Measurements from ENCODE around the gene CTNNA3. TPM values are rescaled to one million over a fixed set of nuclear protein-coding genes. Genes with fewer than 3 reads are reported as not detected.

CTNNA3 gene
- total and polyA plus RNA-seq, 2 donors (not counting 3 experiments of a cell fraction or from before 2014, with no cell fraction given) = not detected

GRCh38 chr10:66190413-66190812 is 1505.6 kb downstream of the CTNNA3 start:
- BruUV-seq (replicated peaks) = no TSS peak
- no peak overlapping the region for H3K27ac ChIP-seq (ENCODE audit: insufficient read depth, low read depth, low read length)
- H3K36me3 ChIP-seq (ENCODE audit: control insufficient read depth in 2 of 2, extremely low read depth in 1 of 2, insufficient read depth in 2 of 2, low read length in 2 of 2) = no peaks in the 10 kb centered on the region
- no peak for FAIRE-seq
- intact Hi-C loops (cut with micrococcal nuclease) (no loop called here), dilution Hi-C loops (cut with MboI; ENCODE audit: extremely low pct_ligation_motif_present, low sequenced_read_pairs) (no loop called here)
- CTCF ChIA-PET = no interaction called here
- H3K27me3 ChIP-seq (ENCODE audit: control insufficient read depth in 2 of 2, insufficient read depth in 2 of 2, low read length in 2 of 2) = no peaks in the 10 kb centered on the region
- H3K9me3 ChIP-seq (replicated peaks; ENCODE audit: control insufficient read depth, insufficient read depth, low read length) = no peaks in the 10 kb centered on the region
- TF ChIP-seq POLR2AphosphoS5 (IDR thresholded peaks at IDR 0.05; ENCODE audit: insufficient read depth, low read depth, low read length) = no peak
- no peak for TF ChIP-seq MYC (IDR thresholded peaks at IDR 0.05; ENCODE audit: low read depth, low read length)
- TF ChIP-seq GATA2 (IDR thresholded peaks at IDR 0.05; ENCODE audit: insufficient read depth, insufficient read length, low read depth, low read length) = no peak
- no peak for TF ChIP-seq JUN (IDR thresholded peaks at IDR 0.05; ENCODE audit: borderline replicate concordance, insufficient read depth, insufficient read length, low read depth)
- no peak for TF ChIP-seq FOS (IDR thresholded peaks at IDR 0.05; ENCODE audit: borderline replicate concordance, insufficient read depth, low read length)
- TF ChIP-seq, protein P1, sequence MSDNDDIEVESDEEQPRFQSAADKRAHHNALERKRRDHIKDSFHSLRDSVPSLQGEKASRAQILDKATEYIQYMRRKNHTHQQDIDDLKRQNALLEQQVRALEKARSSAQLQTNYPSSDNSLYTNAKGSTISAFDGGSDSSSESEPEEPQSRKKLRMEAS (IDR thresholded peaks at IDR 0.05; ENCODE audit: insufficient read depth, insufficient read length) = no peak
- TF ChIP-seq CTCF (IDR thresholded peaks at IDR 0.05; ENCODE audit: extremely low read depth in 1 of 2, insufficient read depth in 1 of 2, low read depth in 1 of 2, low read length in 2 of 2) = no peak
- no peak for TF ChIP-seq EZH2 (IDR thresholded peaks at IDR 0.05; ENCODE audit: borderline replicate concordance, low read depth, low read length, severe bottlenecking)
- TF ChIP-seq POLR2A (IDR thresholded peaks at IDR 0.05; ENCODE audit: low read depth, low read length) = no peak
- no peak overlapping the region for H3K4me2 ChIP-seq (ENCODE audit: insufficient read depth, low read length)
- H3K9me1 ChIP-seq (replicated peaks; ENCODE audit: control insufficient read depth, extremely low read depth, insufficient read depth, low read length) = no peaks in the 10 kb centered on the region
- H2AFZ ChIP-seq (ENCODE audit: low read depth, low read length) = no peak overlapping the region
- H3K4me3 ChIP-seq (replicated peaks in 1 of 3; ENCODE audit: insufficient read depth in 1 of 3, low read depth in 1 of 3, low read length in 3 of 3) = no peak overlapping the region
- no peaks in the 10 kb centered on the region for H4K20me1 ChIP-seq (replicated peaks; ENCODE audit: control insufficient read depth, extremely low read depth, insufficient read depth, low read length)
- no peaks in the 10 kb centered on the region for H3K79me2 ChIP-seq (ENCODE audit: control insufficient read depth, insufficient read depth, low read length)
- no peak overlapping the region for H3K9ac ChIP-seq (replicated peaks; ENCODE audit: extremely low read depth, insufficient read depth, low read length)
- H3K4me1 ChIP-seq (ENCODE audit: control insufficient read depth, extremely low read depth, insufficient read depth, low read length) = no peaks in the 10 kb centered on the region
- POLR2A ChIA-PET = no interaction called here
- no peak for DNase-seq (ENCODE audit: low read depth, low spot score)
